Mesendoderm (in vitro differentiated cells): Measurements from ENCODE around the gene ZNF536.

ENCODE experiments used
- DNase-seq: peaks from one replicate; pipeline ENCODE4 v3.0.0; 2013
- H2AK5ac ChIP-seq: 2 replicates; pipeline ENCODE4 v1.6.1; 2013; ENCODE audit warnings: low read length, inconsistent platforms
- H2BK120ac ChIP-seq: 2 replicates; pipeline ENCODE4 v1.6.1; 2013; ENCODE audit warnings: low read depth, mild to moderate bottlenecking, low read length, moderate library complexity, mixed read lengths
- H2BK15ac ChIP-seq: replicated peaks from 2 replicates; pipeline ENCODE4 v1.6.1; 2013; ENCODE audit warnings: low read depth, mild to moderate bottlenecking, moderate library complexity
- H2BK5ac ChIP-seq: 2 replicates; pipeline ENCODE4 v1.6.1; 2013; ENCODE audit warnings: low read length, inconsistent platforms
- H3K18ac ChIP-seq: 2 replicates; pipeline ENCODE4 v1.6.1; 2013; ENCODE audit warnings: mild to moderate bottlenecking, low read length, mixed read lengths
- H3K23ac ChIP-seq: one replicate; pipeline ENCODE4 v1.6.1; 2013; ENCODE audit warnings: low read length
- H3K27ac ChIP-seq: 2 replicates; pipeline ENCODE4 v1.5.1; 2013; ENCODE audit warnings: low read depth, mild to moderate bottlenecking, inconsistent platforms, low read length, moderate library complexity
- H3K27me3 ChIP-seq: 2 replicates; pipeline ENCODE4 v1.6.1; 2013; ENCODE audit warnings: low read length, control low read depth, mild to moderate bottlenecking, inconsistent platforms; ENCODE audit not compliant: insufficient read depth, poor library complexity
- H3K36me3 ChIP-seq: 2 replicates; pipeline ENCODE4 v1.6.1; 2013; ENCODE audit warnings: low read length, inconsistent platforms; ENCODE audit not compliant: control insufficient read depth, insufficient read depth
- H3K4ac ChIP-seq: one replicate; pipeline ENCODE4 v1.6.1; 2013; ENCODE audit warnings: low read depth, mild to moderate bottlenecking, low read length, moderate library complexity
- H3K4me1 ChIP-seq: 2 replicates; pipeline ENCODE4 v1.6.1; 2013; ENCODE audit warnings: low read depth, low read length, inconsistent platforms; ENCODE audit not compliant: control insufficient read depth
- H3K4me2 ChIP-seq: 2 replicates; pipeline ENCODE4 v1.6.1; 2013; ENCODE audit warnings: low read length
- H3K4me3 ChIP-seq: 2 replicates; pipeline ENCODE4 v1.5.1; 2013; ENCODE audit warnings: mild to moderate bottlenecking, low read length
- H3K56ac ChIP-seq: one replicate; pipeline ENCODE4 v1.6.1; 2013; ENCODE audit warnings: low read length
- H3K79me1 ChIP-seq: 2 replicates; pipeline ENCODE4 v1.6.1; 2013; ENCODE audit warnings: low read length, inconsistent platforms
- H3K79me2 ChIP-seq: 2 replicates; pipeline ENCODE4 v1.6.1; 2013; ENCODE audit warnings: mild to moderate bottlenecking, low read length; ENCODE audit not compliant: control insufficient read depth, insufficient read depth
- H3K9ac ChIP-seq: 2 replicates; pipeline ENCODE4 v1.6.1; 2013; ENCODE audit warnings: low read length, inconsistent platforms
- H4K5ac ChIP-seq: one replicate; pipeline ENCODE4 v1.6.1; 2013; ENCODE audit warnings: low read length
- H4K8ac ChIP-seq: one replicate; pipeline ENCODE4 v1.6.1; 2013; ENCODE audit warnings: low read depth, mild to moderate bottlenecking, control low read depth, low read length, moderate library complexity
- WGBS: extraction: QIAGEN DNeasy Blood & Tissue Kit; methylation state at CpG from one replicate; pipeline ENCODE4 v1.1.7; 2013; ENCODE audit warnings: low lambda C conversion rate, missing lambda C conversion rate; ENCODE audit not compliant: insufficient coverage; ENCODE audit errors: extremely low coverage; 5-methylcytosine and 5-hydroxymethylcytosine counted together

ZNF536 gene

DNA sequence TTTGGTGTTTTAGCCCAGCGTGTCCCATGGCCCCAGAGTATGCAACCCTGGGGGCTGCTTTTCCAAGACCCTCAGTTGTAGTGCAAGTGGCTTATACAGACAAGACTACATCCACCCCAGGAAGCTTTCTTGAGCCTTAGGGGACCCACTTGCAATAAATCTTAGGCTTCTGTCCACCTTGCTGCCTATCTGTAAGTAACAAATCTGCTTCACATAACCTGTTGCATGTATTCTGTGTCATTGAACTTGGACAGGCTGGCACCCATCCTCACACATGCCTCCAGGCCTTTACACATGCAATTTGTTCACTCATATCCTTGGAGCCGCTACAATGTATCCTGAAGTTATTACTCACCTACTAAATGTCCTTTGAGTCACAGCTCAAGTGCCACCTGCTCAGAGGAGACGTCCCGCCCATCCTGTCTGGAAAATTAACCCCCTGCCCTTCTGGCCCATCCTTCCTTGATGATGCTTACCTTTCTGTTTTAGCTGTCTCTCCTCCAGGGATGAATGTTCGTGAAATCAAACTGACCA lies 101.2 kb downstream of the ZNF536 start:
- Histone ChIP-seq H2BK120ac (no peak overlapping the region), H2BK5ac (no peak overlapping the region), H3K23ac (no peak overlapping the region), H4K8ac (no peak overlapping the region), H3K4me3 (no peak overlapping the region), H3K4ac (no peak overlapping the region), H3K4me2 (no peak overlapping the region), H3K79me1 (no peaks in the 10 kb centered on the region), H3K79me2 (no peaks in the 10 kb centered on the region), H3K36me3 (no peaks in the 10 kb centered on the region), H3K56ac (no peak overlapping the region), H2AK5ac (no peak overlapping the region), H2BK15ac (no peak overlapping the region), H3K18ac (no peak overlapping the region), H3K9ac (no peak overlapping the region), H3K4me1 (no peaks in the 10 kb centered on the region), H3K27me3 (no peaks in the 10 kb centered on the region), H4K5ac (no peak overlapping the region), H3K27ac (no peak overlapping the region)
- WGBS = no CpG with 5 or more reads among the region's 5 CpGs
- DNase-seq = no peak

DNA sequence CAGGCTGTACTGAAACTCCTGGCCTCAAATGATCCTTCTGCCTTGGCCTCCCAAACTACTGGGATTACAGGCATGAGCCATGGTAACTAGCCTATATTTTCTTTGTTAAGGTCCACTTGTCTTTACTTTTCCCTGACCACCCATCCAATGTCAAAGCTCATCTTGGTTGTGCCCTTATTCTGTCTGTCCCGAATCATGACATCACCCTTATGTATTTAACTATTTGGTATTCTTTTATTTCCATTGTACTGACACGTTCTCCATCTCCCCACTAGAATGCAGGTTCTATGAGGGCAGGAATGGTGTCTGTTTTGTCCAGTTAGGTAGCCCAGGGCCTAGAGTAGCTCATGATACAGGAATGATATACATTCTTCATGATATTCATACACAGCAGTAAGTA lies 104.8 kb downstream of the ZNF536 start:
- Histone ChIP-seq H3K79me1 (no peaks in the 10 kb centered on the region), H2BK120ac (no peak overlapping the region)

DNA sequence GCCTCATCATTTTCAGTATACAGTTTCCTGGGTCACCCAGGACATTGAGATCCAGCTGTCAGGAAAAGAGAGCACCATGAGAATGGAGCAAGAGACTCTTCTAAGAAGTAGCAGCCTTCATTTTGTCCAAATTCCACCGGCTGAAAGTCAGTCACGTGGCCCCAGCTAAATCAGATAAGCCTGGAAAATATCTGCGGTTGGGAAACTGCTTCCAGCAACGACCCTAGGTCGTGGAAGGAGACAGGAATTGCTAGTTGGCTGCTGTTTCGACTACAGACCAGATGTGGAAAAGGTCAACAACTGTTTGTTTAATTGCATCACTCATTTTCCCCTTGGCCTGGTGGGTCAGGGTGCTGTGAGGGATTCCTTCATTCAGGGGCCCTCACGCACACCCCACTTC lies 107.0 kb downstream of the ZNF536 start:
- Histone ChIP-seq H3K27me3 (no peaks in the 10 kb centered on the region), H3K4me2 (no peak overlapping the region), H3K18ac (no peak overlapping the region), H3K56ac (no peak overlapping the region), H2BK15ac (no peak overlapping the region), H2BK5ac (no peak overlapping the region), H3K4me1 (no peaks in the 10 kb centered on the region), H3K79me1 (no peaks in the 10 kb centered on the region), H3K4ac (no peak overlapping the region), H3K23ac (no peak overlapping the region), H3K4me3 (no peak overlapping the region), H3K27ac (no peak overlapping the region), H2BK120ac (no peak overlapping the region), H4K8ac (no peak overlapping the region), H2AK5ac (no peak overlapping the region), H3K79me2 (no peaks in the 10 kb centered on the region), H3K36me3 (no peaks in the 10 kb centered on the region), H4K5ac (no peak overlapping the region), H3K9ac (no peak overlapping the region)
- DNase-seq = no peak
- WGBS = no CpG with 5 or more reads among the region's 7 CpGs

More for the DNA sequence above, 104.8 kb downstream of the ZNF536 start:
- Histone ChIP-seq H3K36me3 (no peaks in the 10 kb centered on the region), H4K8ac (no peak overlapping the region), H3K18ac (no peak overlapping the region), H3K23ac (no peak overlapping the region), H2BK15ac (no peak overlapping the region), H3K27ac (no peak overlapping the region), H4K5ac (no peak overlapping the region), H3K4ac (no peak overlapping the region), H3K4me3 (no peak overlapping the region), H3K56ac (no peak overlapping the region), H3K4me1 (no peaks in the 10 kb centered on the region), H3K4me2 (no peak overlapping the region), H3K79me2 (no peaks in the 10 kb centered on the region), H3K9ac (no peak overlapping the region), H2AK5ac (no peak overlapping the region), H3K27me3 (no peaks in the 10 kb centered on the region), H2BK5ac (no peak overlapping the region)
- no CpG with 5 or more reads among the region's 2 CpGs for WGBS
- no peak for DNase-seq

DNA sequence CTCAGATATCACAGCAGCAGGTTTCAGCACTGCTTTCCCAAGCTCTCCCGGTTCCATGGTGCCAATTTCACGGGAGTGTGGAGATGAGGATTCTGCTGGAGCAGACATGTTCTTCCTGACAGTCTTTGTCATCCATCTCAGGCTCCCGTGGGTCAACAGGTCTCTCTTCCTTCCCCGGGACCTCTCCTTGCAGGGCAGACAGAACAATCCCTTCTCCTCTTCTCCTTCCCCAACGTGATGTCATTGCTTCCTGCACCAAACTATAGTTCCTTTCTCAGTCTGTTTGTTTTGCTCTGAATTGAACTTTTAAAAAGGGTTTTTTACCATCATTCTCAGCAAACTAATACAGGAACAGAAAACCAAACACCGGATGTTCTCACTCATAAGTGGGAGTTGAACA lies 107.9 kb downstream of the ZNF536 start:
- Histone ChIP-seq H3K4me3 (no peak overlapping the region), H3K4me2 (no peak overlapping the region), H3K23ac (no peak overlapping the region), H2BK120ac (no peak overlapping the region), H4K5ac (no peak overlapping the region), H2AK5ac (no peak overlapping the region), H3K36me3 (no peaks in the 10 kb centered on the region), H3K79me2 (no peaks in the 10 kb centered on the region), H3K4ac (no peak overlapping the region), H3K18ac (no peak overlapping the region), H2BK5ac (no peak overlapping the region), H3K4me1 (no peaks in the 10 kb centered on the region), H3K27me3 (no peaks in the 10 kb centered on the region), H2BK15ac (no peak overlapping the region), H3K56ac (no peak overlapping the region), H3K79me1 (no peaks in the 10 kb centered on the region), H4K8ac (no peak overlapping the region), H3K27ac (no peak overlapping the region), H3K9ac (no peak overlapping the region)
- DNase-seq = no peak
- WGBS = no CpG with 5 or more reads among the region's 6 CpGs

DNA sequence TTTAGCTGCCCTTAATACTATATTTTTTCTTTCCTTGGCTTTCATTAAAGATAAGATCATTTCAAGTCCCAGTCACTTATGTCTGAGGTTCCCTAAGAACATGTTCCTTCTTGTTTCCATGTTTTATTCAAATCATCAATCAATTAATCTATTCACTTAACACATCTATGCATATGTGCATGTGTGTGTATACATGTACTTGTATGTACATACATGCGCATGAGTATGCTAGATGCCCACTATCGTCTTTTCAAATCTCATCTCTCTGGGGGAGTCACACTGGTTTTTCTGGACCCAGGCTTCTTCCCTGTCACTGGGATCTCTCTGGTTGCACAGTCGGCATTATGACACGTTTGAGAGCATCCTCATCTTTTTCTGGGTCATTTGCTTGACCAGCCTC lies 108.9 kb downstream of the ZNF536 start:
- Histone ChIP-seq H4K8ac (no peak overlapping the region), H2BK5ac (no peak overlapping the region), H3K56ac (no peak overlapping the region), H3K27me3 (no peaks in the 10 kb centered on the region), H3K4me2 (no peak overlapping the region), H3K18ac (no peak overlapping the region), H3K79me2 (no peaks in the 10 kb centered on the region), H3K23ac (no peak overlapping the region), H3K79me1 (no peaks in the 10 kb centered on the region), H3K36me3 (no peaks in the 10 kb centered on the region), H3K27ac (no peak overlapping the region), H4K5ac (no peak overlapping the region), H3K4me3 (no peak overlapping the region), H2AK5ac (no peak overlapping the region), H3K9ac (no peak overlapping the region), H2BK120ac (no peak overlapping the region), H2BK15ac (no peak overlapping the region), H3K4ac (no peak overlapping the region), H3K4me1 (no peaks in the 10 kb centered on the region)
- no CpG with 5 or more reads among the region's 4 CpGs for WGBS
- no peak for DNase-seq

DNA sequence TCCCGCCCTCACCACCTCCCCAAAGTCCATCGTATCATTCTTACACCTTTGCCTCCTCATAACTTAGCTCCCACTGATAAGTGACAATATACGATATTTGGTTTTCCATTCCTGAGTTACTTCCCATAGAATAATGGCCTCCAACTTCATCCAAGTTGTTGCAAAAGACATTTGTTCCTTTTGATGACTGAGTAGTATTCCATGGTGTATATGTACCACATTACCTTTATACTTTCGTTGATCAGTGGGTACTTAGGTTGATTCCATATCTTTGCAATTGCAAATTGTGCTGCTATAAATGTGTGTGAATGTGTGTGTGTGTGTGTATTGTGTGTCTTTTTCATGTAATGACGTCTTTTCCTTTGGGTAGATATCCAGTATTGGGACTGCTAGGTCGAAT lies 109.6 kb downstream of the ZNF536 start:
- H3K23ac ChIP-seq = no peak overlapping the region
- no peak overlapping the region for H3K56ac ChIP-seq
- no peak overlapping the region for H3K18ac ChIP-seq
- no peaks in the 10 kb centered on the region for H3K79me2 ChIP-seq
- no peak overlapping the region for H2AK5ac ChIP-seq
- H4K5ac ChIP-seq = no peak overlapping the region
- no peaks in the 10 kb centered on the region for H3K36me3 ChIP-seq
- no peak for DNase-seq
- H3K4me2 ChIP-seq = no peak overlapping the region
- H2BK5ac ChIP-seq = no peak overlapping the region
- WGBS = no CpG with 5 or more reads among the region's 6 CpGs
- no peaks in the 10 kb centered on the region for H3K27me3 ChIP-seq
- no peak overlapping the region for H3K4me3 ChIP-seq
- H2BK15ac ChIP-seq = no peak overlapping the region
- H2BK120ac ChIP-seq = no peak overlapping the region
- no peaks in the 10 kb centered on the region for H3K79me1 ChIP-seq
- no peak overlapping the region for H4K8ac ChIP-seq
- H3K4me1 ChIP-seq = no peaks in the 10 kb centered on the region
- H3K27ac ChIP-seq = no peak overlapping the region
- H3K4ac ChIP-seq = no peak overlapping the region
- H3K9ac ChIP-seq = no peak overlapping the region
